Chondrocyte (in vitro differentiated cells): Measurements from ENCODE around the gene PRMT7. TPM values are rescaled to one million over a fixed set of nuclear protein-coding genes. Genes with fewer than 3 reads are reported as not detected.
A peak's percentile ranks its signal among the peaks of the same experiment; 100 is the strongest.

ENCODE experiments used
- DNase-seq: peaks from one replicate; pipeline ENCODE4 v3.0.0; 2021; ENCODE audit warnings: mixed read lengths, low spot score
- H3K27ac Mint-ChIP-seq: one replicate; pipeline ENCODE4 v1.8.0; 2021; ENCODE audit warnings: mild to moderate bottlenecking, moderate library complexity, mixed read lengths; ENCODE audit not compliant: unreplicated experiment
- H3K27me3 Mint-ChIP-seq: 2 replicates; pipeline ENCODE4 v1.8.0; 2021; ENCODE audit warnings: low read depth, mixed read lengths
- H3K36me3 Mint-ChIP-seq: 2 replicates; pipeline ENCODE4 v1.8.0; 2021; ENCODE audit warnings: low read depth, mixed read lengths
- H3K4me1 Mint-ChIP-seq: 2 replicates; pipeline ENCODE4 v1.8.0; 2021; ENCODE audit warnings: low read depth, mild to moderate bottlenecking, mixed read lengths
- H3K4me3 Mint-ChIP-seq: one replicate; pipeline ENCODE4 v1.8.0; 2021; ENCODE audit warnings: mild to moderate bottlenecking, moderate library complexity, mixed read lengths; ENCODE audit not compliant: unreplicated experiment
- H3K9me3 Mint-ChIP-seq: 2 replicates; pipeline ENCODE4 v1.8.0; 2021; ENCODE audit warnings: low read depth, mixed read lengths
- total RNA-seq: library from RNA; stranded (reverse); gene quantifications from 3 replicates; pipeline ENCODE4 v1.2.1, GENCODE V29; 2021
- TF ChIP-seq, protein P1 (sequence below): fragments of 200-600 bp; sonication (generic); IDR thresholded peaks from 2 replicates; pipeline ENCODE4 v1.5.0; 2021; ENCODE audit warnings: antibody characterized with exemption, mild to moderate bottlenecking, moderate library complexity

Gene PRMT7
- total RNA-seq, 1 donor from 2014 or later: 26.7 TPM

DNA sequence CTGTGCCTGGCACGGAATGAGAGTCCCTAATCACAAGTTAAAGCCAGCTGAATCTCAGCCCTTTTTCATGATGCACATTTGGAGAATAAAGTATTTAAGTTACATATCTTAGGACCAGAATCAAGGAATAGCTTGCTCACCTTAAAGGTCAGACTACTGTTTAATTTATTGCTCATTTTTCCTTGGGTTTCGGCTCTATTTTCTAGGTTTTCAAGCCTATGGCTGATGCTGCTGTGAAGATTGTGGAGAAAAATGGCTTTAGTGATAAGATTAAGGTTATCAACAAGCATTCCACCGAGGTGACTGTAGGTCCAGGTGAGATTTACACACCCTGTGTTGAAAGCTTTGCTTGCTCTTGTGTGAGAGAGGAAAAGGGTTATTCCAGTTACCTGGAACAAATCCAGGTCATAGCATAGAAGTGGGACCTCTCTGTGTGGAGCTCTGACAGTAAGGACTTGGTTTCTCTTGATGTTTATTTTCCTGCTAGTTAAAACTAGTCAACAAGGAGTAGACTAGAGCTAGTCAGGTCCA lies 18.1 kb downstream of the PRMT7 start:
- Mint-ChIP-seq H3K9me3 (no peaks in the 10 kb centered on the region), H3K36me3 (peaks cover 8% of the 10 kb centered on the region), H3K27ac (no peak overlapping the region), H3K4me1 (peaks cover 18% of the 10 kb centered on the region), H3K4me3 (no peak overlapping the region), H3K27me3 (no peaks in the 10 kb centered on the region)
- TF ChIP-seq, protein P1, sequence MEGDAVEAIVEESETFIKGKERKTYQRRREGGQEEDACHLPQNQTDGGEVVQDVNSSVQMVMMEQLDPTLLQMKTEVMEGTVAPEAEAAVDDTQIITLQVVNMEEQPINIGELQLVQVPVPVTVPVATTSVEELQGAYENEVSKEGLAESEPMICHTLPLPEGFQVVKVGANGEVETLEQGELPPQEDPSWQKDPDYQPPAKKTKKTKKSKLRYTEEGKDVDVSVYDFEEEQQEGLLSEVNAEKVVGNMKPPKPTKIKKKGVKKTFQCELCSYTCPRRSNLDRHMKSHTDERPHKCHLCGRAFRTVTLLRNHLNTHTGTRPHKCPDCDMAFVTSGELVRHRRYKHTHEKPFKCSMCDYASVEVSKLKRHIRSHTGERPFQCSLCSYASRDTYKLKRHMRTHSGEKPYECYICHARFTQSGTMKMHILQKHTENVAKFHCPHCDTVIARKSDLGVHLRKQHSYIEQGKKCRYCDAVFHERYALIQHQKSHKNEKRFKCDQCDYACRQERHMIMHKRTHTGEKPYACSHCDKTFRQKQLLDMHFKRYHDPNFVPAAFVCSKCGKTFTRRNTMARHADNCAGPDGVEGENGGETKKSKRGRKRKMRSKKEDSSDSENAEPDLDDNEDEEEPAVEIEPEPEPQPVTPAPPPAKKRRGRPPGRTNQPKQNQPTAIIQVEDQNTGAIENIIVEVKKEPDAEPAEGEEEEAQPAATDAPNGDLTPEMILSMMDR: peak; percentile 55
- no peak for DNase-seq

DNA sequence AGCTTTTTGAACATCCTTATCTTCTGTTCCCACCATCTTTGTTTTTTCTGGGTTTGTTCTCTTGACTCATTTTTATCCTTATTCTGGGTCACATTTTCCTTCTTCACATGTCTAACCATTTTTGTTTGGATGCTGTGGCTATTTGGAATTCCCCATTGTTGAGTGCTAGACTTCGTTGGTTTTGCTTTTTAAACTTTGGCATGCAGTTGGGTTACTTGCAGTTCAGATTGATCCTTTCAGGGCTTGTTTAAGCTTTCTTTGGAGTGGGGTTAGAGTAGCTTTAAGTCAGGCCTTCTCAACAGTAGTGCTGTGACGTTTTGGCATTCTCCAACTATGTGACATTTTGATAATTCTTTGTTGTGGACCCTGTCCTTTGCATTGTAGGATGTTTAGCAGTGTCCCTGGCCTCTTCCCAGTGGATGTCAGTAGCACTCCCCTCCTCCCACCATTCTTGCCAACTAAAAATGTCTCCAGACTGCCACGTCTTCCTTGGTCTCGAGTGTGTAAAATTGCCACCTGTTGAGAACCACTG lies 21.1 kb downstream of the PRMT7 start:
- peaks cover 23% of the 10 kb centered on the region for H3K4me1 Mint-ChIP-seq
- TF ChIP-seq, protein P1: no peak
- no peak for DNase-seq
- peak overlapping the region; percentile 80 for H3K27ac Mint-ChIP-seq
- peaks cover 11% of the 10 kb centered on the region for H3K36me3 Mint-ChIP-seq
- H3K27me3 Mint-ChIP-seq: no peaks in the 10 kb centered on the region
- no peak overlapping the region for H3K4me3 Mint-ChIP-seq
- no peaks in the 10 kb centered on the region for H3K9me3 Mint-ChIP-seq

DNA sequence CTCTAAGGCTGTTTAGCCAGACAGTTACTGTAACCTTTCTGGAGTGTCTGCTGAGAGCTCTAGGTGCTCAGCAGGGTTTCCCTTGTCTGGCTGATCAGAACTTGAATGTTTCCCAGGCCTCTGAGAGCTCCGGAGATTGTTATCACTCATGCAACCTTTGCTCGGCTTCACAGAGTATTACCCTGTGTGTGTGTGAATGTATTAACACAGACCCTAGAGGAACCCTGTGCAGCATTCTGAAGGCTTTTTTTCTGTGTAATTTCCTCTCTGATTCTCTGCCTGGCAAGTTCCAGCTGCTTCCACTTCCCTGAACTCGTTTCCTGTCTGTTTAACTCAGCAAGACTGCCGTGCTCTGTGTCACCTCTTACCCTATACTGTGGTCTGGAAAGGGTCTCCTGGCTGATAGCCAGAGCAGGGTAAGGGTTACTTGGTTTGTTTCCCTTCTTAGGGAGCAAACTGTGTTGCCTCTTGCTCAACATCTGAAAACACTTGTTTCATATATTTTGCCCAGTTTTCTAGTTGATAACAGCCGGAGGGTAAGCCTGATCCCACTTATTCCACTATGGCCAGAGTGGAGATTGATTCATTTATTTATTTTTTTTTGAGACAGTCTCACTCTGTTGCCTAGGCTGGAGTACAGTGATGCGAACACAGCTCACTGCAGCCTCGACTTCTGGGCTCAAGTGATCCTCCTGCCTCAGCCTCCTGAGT lies 21.7 kb downstream of the PRMT7 start:
- TF ChIP-seq, protein P1: no peak
- peaks cover 23% of the 10 kb centered on the region for H3K4me1 Mint-ChIP-seq
- no peak for DNase-seq
- H3K4me3 Mint-ChIP-seq: no peak overlapping the region
- H3K9me3 Mint-ChIP-seq: no peaks in the 10 kb centered on the region
- H3K27ac Mint-ChIP-seq: peak overlapping the region; percentile 80
- no peaks in the 10 kb centered on the region for H3K27me3 Mint-ChIP-seq
- H3K36me3 Mint-ChIP-seq: peaks cover 15% of the 10 kb centered on the region

DNA sequence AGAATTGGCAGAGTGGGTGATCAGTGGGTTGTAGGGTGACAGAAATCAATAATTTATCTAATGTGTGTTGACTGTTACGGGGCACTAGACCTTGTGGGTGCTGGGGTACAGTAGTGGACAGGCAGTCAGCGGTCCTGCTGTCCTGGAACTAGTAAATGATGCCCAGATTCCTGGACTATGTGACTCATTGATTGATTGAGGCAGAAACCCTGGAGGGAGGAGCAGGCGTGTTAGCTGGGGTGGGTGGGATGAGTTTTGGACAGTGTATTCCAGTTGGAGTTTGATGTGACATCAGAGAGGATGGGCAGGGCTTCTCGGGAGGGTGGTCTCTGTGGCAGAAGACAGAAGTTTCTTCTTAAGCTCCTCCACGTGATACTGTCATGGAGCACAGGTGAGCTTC lies 24.4 kb downstream of the PRMT7 start:
- no peaks in the 10 kb centered on the region for H3K9me3 Mint-ChIP-seq
- peaks cover 18% of the 10 kb centered on the region for H3K4me1 Mint-ChIP-seq
- no peak overlapping the region for H3K27ac Mint-ChIP-seq
- DNase-seq: no peak
- no peak overlapping the region for H3K4me3 Mint-ChIP-seq
- H3K36me3 Mint-ChIP-seq: peaks cover 28% of the 10 kb centered on the region
- TF ChIP-seq, protein P1: no peak
- H3K27me3 Mint-ChIP-seq: no peaks in the 10 kb centered on the region

DNA sequence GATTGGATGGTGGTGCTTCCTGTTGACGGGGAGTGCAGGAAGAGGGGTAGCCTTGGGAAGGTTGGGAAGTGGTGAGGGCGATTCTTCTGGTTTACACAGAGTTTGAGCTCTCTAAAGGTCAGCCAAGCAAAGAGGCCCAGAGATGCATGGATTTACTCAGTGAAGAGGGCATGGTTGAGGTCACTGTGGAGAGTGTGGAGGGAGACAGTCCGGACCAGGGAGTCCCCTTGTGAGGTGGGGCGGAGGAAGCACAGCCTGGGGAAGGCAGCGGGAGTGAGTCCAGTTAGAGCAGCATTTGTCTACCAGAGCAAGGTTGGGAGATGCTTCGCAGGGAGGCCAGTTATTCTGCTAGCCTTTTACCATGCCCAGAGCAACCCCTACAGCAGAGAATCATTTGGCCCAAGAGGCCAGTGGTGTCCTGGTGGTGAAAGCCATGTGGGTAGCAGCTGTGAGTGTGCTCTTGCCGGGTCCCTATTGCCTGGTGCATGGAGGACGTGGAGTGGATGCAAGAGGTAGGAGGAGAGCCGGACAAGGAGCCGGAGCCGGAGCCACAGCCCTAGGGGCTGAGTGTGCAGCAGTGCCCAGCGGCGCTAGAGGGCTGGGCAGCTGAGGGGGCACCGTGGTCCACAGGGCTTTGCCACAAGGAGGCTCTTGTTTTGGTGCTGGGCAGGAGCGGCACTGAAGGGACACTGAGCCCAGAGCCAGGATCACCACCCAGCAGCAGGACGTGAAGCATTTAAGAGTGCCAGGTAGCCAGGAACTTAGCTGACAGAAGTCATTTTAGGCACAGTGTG lies 27.7 kb downstream of the PRMT7 start:
- H3K27ac Mint-ChIP-seq: no peak overlapping the region
- no peak for DNase-seq
- peaks cover 6% of the 10 kb centered on the region for H3K4me1 Mint-ChIP-seq
- H3K9me3 Mint-ChIP-seq: no peaks in the 10 kb centered on the region
- TF ChIP-seq, protein P1: no peak
- H3K4me3 Mint-ChIP-seq: no peak overlapping the region
- H3K27me3 Mint-ChIP-seq: no peaks in the 10 kb centered on the region
- H3K36me3 Mint-ChIP-seq: peaks cover 41% of the 10 kb centered on the region
